ENCODE data around the gene FBXL14.
"Not testable (repeated sequence)": the region's sequence is repeated elsewhere in the genome, so short reads cannot be mapped to it uniquely, and the experiment has no call there.

The FBXL14 gene

DNA sequence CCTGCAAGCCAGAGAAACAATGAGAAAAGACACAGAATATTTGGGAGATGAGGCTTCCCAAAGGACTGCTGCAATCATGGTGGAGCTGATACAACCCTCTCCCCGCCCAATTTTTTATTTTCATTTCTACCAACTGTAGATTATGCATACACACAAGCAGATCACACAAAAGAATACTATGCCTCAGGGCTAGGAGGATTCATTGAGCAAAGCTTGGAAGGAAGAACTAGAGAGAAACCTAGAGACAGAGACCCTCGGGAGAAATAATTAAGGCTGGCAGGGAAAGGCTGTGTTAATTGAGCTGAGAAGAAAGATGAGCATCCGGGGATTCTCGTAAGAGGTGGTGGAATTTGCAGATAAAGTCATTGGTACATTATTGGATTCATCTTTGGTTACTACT, 24.8 kb upstream of the FBXL14 start:
- DNase-seq, result no peak

DNA sequence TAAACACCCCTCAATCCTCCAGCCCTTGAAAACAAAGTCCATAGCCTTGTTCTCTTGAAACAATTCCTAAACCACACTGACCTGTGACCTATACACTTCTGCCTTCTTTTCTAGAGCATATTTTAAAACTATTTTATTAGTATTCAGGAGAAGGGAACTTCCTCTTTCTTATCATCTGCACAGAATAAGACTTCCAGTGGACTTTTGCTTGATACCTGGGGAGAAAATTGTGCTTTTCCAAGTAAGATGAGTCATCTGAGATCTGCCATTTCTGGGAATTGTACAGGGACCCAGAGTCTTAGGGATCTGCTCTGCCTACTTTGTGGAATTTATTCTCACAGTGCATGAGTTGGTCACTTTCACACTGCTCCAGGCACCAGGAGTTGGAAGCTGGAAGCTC, 24.1 kb upstream of the FBXL14 start:
- no peak for DNase-seq

DNA sequence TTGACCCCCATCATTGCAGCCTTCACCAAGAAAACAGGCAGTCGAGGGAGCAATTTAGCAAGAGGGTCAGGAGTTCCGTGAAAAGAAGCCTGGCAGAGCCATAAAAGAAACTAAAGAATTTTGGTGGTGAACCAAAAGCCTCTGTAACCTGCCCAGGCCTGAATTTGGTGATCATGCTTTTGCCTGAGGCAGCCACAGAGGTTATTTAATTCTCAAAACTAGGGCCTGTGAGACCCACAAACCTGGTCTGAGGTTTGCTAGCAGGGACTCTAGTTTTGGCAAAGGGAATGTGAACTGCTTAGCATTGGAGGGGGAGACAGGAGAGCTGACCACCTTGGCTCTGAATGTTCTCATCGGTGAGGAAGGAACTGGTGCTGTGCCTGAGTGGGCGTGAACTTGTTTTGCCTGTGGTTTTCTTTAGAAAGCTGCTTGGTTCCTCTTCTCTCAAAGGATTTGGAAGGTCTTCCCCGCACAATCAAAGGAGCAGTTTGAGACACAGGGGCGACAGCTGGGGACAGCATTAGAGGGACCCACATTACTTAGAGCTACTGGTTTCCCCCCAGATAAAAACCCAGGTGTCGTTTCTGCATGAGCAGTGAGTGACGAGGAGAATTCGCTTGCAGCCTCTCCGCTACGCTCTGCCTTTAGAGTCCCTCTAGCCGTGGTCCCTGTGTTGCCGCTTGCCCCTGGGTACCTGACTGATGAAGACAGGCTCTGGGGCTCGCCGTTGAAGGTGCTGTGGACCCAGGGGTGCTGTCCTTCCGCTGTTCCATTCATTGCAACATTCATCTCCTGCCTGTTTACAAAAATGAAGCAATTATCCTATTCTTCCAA, 22.1 kb upstream of the FBXL14 start:
- no peak for DNase-seq

DNA sequence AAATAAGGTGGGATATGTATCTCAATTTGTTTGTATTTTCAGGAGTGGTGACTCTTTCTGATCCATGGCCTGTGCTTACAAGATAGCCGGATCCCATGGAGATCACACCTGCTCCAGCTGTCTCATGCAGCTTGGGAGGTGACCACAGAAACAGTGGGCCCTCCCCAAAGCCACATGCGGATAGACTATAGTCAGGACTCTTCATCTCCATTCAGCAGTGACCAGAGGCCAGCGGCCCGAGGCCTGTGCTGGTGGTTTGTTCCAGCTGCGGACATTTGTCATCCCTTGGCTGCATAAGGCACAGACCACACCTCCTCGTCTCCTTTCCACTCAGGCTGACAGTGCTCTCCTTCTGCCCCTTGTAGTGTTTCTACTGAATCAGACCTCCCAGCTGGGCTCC, 20.0 kb upstream of the FBXL14 start:
- DNase-seq, result no peak

DNA sequence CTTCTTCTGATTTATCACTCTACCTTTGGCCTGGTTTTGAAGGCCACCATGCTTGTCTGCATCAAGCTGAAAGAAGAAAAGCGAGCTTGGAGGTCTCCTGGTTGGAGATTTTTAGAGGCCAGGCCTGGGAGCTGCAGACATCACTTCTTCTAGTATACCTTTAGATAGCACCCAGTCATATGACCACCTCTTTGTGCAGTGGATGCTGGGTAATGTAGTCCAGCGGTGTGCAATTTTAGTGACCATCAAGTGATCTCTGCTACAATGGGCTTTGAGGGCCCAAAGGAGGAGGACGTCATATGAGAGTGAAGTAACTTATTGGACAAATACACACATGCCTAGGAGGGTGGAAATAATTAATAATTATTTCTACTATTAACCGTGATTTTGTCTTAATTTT, 19.5 kb upstream of the FBXL14 start:
- DNase-seq, result no peak

DNA sequence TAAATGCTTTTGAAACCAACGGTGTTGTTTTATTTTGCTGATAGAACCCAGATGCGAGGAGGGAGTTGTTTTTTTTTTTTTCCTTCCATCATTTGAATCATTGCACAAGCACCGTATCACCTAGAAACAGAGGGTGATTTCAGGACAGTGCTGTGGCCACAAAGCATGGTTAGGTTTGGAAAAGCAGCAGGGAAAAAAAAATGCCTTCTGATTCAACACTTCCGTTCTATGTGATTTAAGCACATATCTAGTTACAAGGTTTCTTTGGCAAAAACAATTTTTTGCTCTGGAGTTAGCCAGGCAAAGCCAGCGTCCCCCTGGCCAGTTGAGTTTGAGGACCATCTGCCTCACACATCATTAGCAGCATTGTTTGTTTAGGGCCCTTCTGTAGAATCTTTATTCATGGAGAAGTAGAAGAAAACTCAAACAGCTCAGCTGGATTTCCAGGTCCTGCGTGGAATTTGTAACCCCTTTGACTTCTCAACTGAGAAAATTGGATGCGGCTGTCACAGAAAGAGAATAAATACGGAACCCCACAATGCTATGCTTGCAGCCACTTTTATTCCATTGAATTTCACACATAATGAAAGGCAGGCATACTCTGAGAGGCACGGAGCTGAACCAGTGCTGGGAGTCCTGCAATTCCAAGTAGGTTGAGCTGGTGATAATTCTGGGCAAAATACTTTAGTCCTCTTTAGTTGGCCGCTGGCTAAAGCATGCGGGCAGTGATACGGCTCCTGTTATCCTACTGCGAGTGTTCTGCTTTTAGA, 17.6 kb upstream of the FBXL14 start:
- no peak for DNase-seq

DNA sequence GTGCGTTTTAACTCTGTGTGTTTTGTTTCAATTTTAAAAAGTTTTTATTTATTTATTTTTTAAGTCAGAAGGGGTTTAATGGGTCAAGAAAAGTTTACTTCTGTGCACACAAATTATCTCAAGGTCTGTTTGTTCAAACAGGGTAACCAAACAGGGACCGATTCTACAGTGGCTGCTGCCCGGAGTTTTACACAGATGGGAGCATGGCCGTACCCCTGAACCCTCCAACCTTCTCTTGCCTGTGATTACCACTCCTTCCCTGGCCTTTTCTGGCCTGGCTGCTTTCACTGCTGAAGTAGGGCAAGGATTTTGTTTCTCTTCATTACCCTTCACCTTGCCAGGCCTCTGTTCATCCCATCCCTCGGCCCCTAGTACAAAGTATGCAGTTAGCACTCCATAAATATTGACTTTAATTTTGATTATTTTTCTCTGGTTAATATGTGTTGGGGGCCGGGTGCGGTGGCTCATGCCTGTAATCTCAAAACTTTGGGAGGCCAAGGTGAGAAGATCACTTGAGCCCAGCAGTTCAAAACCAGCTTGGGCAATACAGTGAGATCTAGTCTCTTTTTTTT, 15.8 kb upstream of the FBXL14 start:
- DNase-seq, result no peak

DNA sequence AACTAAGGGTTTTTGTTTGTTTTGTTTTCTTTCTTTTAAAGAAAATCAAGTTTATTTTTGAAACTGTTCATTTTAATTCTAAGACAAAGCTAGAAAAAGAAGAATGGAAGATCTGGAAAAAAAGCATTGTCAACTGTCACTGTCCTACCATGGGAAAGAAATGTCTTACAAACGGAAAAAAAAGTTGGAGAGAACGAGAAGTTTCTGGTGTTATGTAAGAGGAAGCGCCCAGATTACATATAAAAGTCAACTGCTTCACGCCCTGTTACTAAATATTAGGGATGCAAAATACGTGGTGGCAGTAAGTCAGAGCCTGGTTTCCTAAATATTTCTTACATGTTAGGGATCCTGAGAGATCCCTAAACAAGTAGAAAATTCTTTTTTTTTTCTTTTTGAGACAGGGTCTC, 14.3 kb upstream of the FBXL14 start:
- DNase-seq, result no peak

DNA sequence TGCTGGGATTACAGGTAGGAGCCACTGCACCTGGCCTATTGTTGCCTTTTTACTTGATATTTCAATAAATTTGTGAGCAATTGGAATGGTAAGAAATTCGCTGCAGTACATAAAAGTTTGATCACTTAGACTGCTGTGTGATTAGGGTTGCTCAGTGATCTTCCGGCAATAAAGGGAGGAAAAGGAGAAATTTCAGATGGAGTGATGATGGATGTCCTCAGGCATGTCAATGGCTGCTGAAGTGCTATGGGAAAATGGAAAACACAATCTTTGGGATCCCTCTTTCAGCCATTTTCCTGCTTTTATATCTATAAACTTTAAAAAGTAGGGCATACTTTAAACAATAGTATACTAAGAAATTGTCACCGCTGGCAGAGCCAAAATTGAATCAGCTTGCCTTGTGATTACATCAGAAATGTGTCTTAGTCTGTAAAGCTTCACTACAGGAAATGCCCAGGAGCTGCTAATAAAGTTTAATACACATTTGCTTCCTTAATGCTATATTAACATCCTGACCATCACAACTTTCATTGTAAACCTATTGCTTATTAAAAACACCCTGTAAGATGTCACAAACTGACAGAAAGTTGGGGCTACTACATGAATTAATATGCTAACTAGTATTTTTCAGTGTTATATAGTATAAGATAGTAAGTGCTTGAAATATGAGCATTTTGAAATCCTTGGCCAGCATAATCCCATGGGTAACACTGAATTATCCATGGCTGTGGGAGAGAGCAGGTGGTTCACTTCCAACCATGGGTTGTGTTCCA, 13.7 kb upstream of the FBXL14 start:
- DNase-seq, result no peak

DNA sequence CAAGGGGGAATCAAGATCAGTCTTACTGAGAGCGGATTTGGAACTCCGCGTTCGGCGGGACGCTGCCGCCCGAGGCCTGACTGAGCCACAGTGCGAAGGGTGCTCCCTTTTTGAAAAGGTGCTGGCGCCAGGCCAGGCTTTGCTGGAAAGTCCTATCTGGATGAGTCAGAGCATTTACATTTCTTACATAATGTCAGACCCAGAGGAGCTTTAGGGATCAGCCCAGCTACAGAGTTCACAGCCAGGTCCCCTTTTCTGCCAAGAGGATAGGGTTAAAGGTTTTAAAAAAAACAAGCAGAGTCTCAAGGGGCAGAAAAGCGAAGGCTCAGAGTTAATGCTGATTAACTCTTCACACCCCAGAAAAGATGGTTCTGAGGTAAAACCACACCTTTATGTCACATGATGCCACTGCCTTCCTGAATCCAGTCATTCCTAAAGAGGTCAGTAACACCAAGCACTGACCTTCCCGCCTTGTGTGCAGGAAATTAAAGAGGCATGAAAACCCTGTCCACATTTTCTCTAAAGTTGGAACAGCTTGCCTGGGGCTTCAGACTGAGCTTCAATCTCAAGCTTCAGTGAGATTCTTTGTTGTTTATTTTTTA, 11.7 kb upstream of the FBXL14 start:
- DNase-seq, result peak; percentile 42

DNA sequence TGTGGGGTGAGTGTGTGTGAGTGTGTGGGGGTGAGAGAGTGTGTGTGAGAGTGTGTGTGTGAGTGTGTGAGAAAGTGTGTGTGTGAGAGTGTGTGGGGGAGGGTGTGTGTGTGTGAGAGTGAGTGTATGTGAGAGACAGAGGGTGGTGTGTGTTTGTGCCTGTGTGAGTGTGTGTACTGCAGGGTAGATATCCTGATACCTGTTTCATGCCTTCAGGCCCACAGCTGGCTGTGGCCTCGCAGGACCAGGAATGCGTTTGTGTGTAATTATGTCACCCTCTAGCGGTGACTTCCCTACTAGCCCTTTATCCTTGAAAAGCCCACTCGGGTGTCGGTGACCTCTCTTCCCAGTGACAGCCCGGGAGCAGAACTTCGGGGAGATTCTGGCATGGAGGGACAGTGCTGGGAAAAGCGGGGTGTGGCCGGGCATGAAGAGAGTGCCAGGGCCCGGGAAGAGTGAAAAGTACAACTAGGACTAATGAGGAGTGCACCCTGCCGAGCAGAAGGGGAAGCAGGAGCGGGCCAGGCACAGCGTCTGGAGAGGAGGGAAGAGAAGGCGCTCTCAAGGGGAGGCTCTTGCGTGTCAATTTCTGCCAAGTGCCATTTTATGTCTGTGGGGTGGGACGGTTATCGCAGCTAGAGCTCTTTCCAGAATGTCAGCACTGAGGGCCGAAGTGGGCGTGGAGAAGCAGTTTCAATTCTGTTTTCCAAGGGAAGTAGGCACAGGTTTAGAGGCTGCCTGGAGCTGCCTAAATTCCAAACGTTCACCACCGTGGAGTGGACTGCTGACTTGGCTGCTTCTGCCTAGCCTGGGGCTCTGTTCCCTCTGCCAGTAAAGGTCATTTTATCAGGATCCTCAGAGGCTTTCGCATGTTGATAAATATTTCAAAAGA, 11.0 kb upstream of the FBXL14 start:
- peak; percentile 78 for DNase-seq

DNA sequence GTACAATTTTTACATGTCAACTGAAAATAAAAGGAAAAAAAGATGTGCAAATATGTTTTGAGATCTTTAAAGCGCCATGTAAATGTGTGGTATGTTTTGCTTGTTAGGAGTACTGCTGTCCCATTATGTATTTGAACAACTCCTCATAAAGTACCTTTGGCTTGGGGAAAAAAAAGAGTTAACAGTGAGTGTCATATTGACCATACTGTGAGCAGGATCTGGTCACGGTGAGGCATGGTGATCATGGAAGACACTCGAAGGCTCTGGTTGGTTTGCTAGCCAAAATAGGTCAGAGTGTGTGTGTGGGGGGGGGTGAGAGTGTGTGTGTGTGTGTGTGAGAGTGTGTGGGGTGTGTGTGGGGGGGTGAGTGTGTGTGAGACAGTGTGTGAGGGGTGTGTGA, 10.1 kb upstream of the FBXL14 start:
- no peak for DNase-seq

DNA sequence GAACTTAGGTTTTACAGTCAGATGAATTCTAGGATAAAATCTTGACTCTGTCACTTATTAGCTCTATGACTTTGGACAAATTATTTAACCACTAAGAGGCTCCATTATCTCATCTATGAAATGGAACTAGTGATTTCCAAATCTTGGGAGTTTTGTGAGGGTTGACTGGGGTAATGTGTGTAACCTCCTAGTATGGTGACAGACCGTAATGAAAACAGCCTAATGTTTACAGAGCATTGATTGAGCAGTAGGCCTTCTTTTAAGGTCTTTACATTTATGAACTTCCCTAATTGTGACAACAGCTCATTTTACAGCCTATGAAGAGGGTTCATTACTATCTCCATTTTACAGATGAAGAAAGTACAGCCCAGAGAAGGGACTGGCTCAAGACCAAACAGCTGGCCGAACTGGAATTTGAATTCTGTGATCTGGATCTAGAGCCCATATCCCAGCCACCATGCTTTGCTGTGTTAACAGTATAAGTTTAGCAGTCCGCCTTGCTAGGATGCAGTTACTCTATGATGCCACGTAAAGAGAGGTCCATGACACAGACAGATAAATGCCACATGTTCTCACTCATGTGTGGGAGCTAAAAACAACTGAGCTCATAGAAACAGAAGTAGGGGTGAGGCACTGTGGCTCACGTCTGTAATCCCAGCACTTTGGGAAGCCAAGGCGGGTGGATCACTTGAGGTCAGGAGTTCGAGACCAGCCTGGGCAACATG, 9.1 kb upstream of the FBXL14 start:
- no peak for DNase-seq

DNA sequence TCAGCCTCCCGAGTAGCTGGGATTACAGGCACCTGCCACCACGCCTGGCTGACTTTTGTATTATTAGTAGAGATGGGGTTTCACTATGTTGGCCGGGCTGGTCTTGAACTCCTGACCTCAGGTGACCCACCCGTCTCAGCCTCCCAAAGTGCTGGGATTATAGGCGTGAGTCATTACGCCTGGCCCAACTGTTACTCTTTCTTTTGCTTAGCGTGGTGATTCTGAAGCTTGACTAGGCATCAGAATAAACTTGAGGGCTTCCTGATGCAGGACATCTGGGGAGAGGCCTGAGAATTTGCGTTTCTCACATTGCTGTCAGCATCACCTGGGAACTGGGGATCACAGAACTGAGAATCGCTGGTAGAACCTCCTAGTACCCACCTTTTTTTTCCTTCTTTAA, 8.3 kb upstream of the FBXL14 start:
- DNase-seq, result not testable (repeated sequence)

DNA sequence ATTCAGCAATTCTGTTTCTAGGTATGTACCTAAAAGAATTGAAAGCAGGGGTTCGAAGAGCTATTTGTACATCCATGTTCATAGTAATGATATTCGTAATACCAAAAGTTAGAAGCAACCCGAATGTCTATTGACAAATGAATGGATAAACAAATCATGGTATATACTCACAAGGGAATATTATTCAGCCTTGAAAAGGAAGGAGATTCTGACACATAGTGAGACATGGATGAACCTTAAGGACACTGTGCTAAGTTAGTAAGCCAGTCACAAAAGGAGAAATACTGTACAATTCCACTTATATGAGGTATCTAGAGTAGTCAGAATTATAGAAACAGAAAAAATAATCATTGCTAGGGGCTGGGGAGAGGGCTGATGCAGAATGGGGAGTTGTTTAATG, 4.4 kb upstream of the FBXL14 start:
- DNase-seq, result no peak

DNA sequence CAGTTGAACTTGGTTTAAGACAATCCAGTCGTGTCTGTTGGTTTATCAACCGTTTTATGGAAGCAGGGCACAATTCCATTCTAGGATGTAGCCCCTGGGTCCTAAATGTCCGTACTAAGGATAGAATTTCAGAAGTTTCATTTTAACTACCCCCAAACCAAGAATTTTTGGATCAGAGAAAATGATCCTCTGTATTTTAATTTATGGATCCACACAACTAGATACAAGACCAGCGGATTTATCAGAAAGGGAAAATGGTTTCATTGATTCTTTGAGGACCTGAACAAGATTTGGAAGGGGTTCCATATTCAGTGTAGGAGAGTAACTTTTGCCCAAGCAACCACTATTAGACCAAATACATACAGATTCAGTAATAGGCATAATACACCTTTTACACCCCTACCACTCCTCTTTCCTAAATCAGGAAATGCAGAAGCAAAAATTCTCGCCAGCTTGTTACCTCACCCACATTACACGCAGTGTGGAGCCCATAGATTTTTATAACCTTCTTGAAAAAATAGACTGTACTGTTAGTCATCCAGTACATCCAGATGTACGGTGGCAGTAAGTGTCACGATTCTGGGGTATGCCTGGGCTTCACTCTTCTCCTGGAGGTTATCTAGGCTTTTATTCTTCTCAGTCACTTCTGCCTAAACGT, 1.4 kb upstream of the FBXL14 start:
- no peak for DNase-seq

DNA sequence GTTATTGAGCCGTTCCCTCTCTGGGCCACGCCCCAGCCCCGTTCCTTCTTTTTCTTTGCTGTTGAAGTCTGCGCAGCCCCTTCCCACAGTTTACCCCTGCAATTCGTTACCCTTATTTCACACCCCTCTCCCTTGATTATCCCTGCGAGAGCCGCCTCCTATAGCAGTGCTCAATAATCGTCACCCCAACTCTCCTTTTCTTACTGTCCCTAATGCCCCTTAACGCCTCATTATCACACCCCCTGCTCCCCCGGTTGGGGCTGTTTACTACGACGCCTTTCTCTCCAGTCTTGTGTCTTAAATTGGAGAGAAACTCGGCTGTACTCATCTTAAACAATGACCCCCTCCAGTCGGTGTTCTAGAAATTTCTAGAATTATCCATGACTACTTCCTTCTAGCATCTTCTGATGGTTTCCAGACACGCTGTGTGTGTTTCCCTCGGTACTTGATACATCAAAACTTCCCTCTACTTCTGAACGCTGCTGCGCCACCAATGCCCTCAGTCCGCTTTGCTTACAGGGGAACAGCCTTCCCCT, 713 bp upstream of the FBXL14 start:
- peak; percentile 23 for DNase-seq

DNA sequence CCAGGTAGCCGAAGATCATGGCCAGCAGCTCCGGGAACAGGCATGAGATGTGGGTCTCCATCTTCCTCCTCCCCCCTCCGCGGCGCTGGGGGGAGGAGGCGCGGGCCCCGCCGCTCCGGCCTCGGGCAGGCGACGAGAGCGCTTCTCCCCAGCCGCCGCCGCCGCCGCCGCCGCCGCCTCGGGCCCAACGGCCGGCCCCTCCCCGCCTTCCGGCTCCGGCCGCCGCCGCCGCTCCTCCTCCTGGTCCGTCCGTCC, 448 bp downstream of the FBXL14 start:
- DNase-seq, result no peak

DNA sequence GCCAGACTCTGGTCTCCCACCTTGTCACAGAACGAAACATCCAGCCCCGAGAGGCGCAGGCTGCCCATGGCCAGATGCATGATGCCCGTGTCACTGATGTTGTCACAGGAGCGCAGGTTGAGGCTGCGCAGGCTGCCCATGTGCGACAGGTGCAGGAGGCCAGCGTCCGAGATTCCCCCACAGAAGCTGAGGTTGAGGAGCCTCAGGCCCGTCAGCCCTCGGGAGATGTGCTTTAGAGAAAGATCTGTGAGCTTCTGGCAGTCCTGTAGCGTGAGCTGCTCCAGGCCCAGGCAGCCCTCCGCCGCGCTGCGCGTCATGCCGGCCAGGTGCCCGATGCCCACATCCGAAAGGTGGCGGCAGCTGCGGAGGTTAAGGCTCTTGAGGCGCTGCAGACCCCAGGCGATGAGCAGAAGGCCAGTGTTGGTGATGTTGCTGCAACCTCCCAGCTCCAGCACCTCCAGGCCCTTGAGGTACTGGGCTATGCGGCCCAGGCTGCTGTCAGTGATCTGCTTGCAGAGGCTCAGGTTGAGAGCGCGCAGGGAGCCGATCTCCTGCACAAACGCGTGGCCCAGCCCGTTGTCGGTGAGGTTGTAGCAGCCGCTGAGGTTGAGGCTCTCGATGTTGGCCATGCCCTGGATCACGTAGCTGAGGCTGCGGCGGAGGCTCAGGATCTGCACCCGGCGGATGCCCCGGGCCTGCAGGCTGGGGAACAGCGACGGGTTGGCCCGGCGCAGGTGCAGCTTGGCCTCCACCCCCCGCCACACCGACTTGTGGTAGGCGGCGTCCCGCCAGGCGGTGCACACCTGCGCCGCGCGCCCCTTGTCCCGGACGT, 991 bp downstream of the FBXL14 start:
- peak; percentile 59 for DNase-seq
